Measurements from ENCODE around the gene KIAA1614. TPM values are rescaled to one million over a fixed set of nuclear protein-coding genes. Genes with fewer than 3 reads are reported as not detected.

KIAA1614 gene
- polyA plus RNA-seq, 1 donor (not counting 4 experiments of a cell fraction or from before 2014, with no cell fraction given): 0.03 TPM

DNA sequence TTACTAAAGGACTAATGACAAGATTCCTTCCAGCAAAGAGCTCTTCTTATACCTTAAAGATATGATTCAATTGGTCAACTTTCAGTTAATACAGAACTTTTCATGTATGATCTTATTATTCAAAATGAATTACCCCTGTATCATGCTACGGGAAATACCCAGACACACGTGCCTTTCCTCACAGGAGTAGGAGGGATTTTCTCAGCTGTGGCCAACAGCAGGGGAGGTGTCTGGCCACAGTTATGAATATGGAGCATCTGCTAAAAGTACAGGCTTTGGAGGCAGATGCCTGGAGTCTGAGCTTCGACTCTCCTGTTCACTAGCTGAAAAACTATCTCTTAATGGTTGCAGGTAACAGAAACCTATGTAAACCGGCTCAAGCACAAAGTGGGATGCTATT lies 53.6 kb downstream of the KIAA1614 start:
- Histone ChIP-seq H4K20me1 (ENCODE audit: control insufficient read depth, extremely low read depth, insufficient read depth, low read length) (no peaks in the 10 kb centered on the region), H3K9ac (ENCODE audit: control insufficient read depth, extremely low read depth, insufficient read depth, low read length) (no peak overlapping the region), H3K27ac (ENCODE audit: control insufficient read depth, insufficient read depth, low read length) (no peak overlapping the region), H3K79me2 (ENCODE audit: control insufficient read depth, insufficient read depth, low read length) (no peaks in the 10 kb centered on the region), H3K9me3 (ENCODE audit: control insufficient read depth, low read depth, low read length) (no peaks in the 10 kb centered on the region), H3K36me3 (ENCODE audit: control insufficient read depth in 2 of 2, extremely low read depth in 1 of 2, insufficient read depth in 2 of 2, low read length in 2 of 2) (peaks cover 11 to 32% of the 10 kb centered on the region in 2 experiments), H2AFZ (ENCODE audit: control insufficient read depth, low read length) (no peak overlapping the region), H3K4me3 (ENCODE audit: control insufficient read depth in 2 of 3, extremely low read depth in 1 of 3, insufficient read depth in 2 of 3, low read depth in 1 of 3, low read length in 3 of 3) (no peak overlapping the region), H3K4me1 (ENCODE audit: control insufficient read depth, extremely low read depth, insufficient read depth, low read length) (no peaks in the 10 kb centered on the region), H3K27me3 (ENCODE audit: control insufficient read depth, extremely low read depth, insufficient read depth, low read length) (no peaks in the 10 kb centered on the region), H3K4me2 (ENCODE audit: control insufficient read depth, extremely low read depth, insufficient read depth, low read depth, low read length) (no peak overlapping the region), H3K9me1 (ENCODE audit: control insufficient read depth, extremely low read depth, insufficient read depth, low read length) (no peaks in the 10 kb centered on the region)
- TF ChIP-seq, protein P1, sequence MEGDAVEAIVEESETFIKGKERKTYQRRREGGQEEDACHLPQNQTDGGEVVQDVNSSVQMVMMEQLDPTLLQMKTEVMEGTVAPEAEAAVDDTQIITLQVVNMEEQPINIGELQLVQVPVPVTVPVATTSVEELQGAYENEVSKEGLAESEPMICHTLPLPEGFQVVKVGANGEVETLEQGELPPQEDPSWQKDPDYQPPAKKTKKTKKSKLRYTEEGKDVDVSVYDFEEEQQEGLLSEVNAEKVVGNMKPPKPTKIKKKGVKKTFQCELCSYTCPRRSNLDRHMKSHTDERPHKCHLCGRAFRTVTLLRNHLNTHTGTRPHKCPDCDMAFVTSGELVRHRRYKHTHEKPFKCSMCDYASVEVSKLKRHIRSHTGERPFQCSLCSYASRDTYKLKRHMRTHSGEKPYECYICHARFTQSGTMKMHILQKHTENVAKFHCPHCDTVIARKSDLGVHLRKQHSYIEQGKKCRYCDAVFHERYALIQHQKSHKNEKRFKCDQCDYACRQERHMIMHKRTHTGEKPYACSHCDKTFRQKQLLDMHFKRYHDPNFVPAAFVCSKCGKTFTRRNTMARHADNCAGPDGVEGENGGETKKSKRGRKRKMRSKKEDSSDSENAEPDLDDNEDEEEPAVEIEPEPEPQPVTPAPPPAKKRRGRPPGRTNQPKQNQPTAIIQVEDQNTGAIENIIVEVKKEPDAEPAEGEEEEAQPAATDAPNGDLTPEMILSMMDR (optimal IDR thresholded peaks at IDR 0.05 in 1 of 3, IDR thresholded peaks at IDR 0.05 in 1 of 3, conservative IDR thresholded peaks at IDR 0.05 in 1 of 3; ENCODE audit: extremely low read depth in 1 of 3, insufficient read depth in 2 of 3, low read length in 3 of 3): no peak
- TF ChIP-seq EZH2 (IDR thresholded peaks at IDR 0.05; ENCODE audit: low read length): no peak
- dilution Hi-C loops (cut with MboI; ENCODE audit: extremely low pct_ligation_motif_present, low sequenced_read_pairs): no loop called here
- FAIRE-seq: no peak
- no peak for DNase-seq (ENCODE audit: low read depth, low spot score)

DNA sequence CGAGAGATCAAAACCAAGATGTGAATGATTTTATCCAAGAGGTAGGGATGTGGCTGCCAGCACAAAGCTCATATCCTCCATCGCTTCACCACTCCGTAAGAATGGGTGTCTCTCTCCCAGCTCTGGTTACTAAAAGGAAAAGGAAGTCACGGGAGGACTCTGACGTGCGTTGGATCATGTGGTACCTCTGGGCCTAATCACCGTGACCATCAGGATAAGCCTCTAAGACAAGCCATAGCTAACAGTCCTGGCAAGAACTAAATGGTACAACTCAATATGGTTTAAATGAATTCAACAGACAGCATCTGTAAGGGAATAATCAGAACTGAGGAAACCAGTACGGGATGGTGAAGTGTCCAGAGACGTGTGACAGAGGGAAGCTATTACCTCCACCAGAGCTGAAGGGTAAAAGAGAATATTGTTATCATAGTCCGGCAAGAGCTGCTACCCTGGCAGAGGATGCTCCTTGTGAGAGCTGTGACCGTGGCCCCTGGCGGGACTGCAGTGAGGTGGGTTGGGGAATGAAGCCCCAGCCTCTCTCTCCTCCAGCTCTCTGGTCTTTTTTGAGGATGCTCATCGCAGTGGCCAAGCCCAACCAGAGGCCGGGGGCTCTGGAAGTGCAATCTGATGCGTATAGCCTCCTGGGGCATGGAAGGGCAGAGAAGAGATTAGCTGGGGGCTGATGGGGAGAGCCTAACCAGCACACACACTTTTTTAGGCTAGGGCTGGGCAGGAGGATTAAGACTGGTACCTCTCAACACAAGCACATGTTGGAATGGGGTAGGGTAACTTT lies 54.2 kb downstream of the KIAA1614 start:
- H3K36me3 ChIP-seq (ENCODE audit: control insufficient read depth in 2 of 2, extremely low read depth in 1 of 2, insufficient read depth in 2 of 2, low read length in 2 of 2): peaks cover 11 to 28% of the 10 kb centered on the region in 2 experiments
- FAIRE-seq: no peak
- no peaks in the 10 kb centered on the region for H3K27me3 ChIP-seq (ENCODE audit: control insufficient read depth, extremely low read depth, insufficient read depth, low read length)
- no peak overlapping the region for H3K4me3 ChIP-seq (ENCODE audit: control insufficient read depth in 2 of 3, extremely low read depth in 1 of 3, insufficient read depth in 2 of 3, low read depth in 1 of 3, low read length in 3 of 3)
- no peaks in the 10 kb centered on the region for H4K20me1 ChIP-seq (ENCODE audit: control insufficient read depth, extremely low read depth, insufficient read depth, low read length)
- H3K79me2 ChIP-seq (ENCODE audit: control insufficient read depth, insufficient read depth, low read length): no peaks in the 10 kb centered on the region
- H3K9me1 ChIP-seq (ENCODE audit: control insufficient read depth, extremely low read depth, insufficient read depth, low read length): no peaks in the 10 kb centered on the region
- no peak for DNase-seq (ENCODE audit: low read depth, low spot score)
- dilution Hi-C loops (cut with MboI; ENCODE audit: extremely low pct_ligation_motif_present, low sequenced_read_pairs): no loop called here
- H3K4me1 ChIP-seq (ENCODE audit: control insufficient read depth, extremely low read depth, insufficient read depth, low read length): no peaks in the 10 kb centered on the region
- TF ChIP-seq, protein P1 (optimal IDR thresholded peaks at IDR 0.05 in 1 of 3, IDR thresholded peaks at IDR 0.05 in 1 of 3, conservative IDR thresholded peaks at IDR 0.05 in 1 of 3; ENCODE audit: extremely low read depth in 1 of 3, insufficient read depth in 2 of 3, low read length in 3 of 3): no peak
- no peak for TF ChIP-seq EZH2 (IDR thresholded peaks at IDR 0.05; ENCODE audit: low read length)
- no peaks in the 10 kb centered on the region for H3K9me3 ChIP-seq (ENCODE audit: control insufficient read depth, low read depth, low read length)
- no peak overlapping the region for H2AFZ ChIP-seq (ENCODE audit: control insufficient read depth, low read length)
- no peak overlapping the region for H3K4me2 ChIP-seq (ENCODE audit: control insufficient read depth, extremely low read depth, insufficient read depth, low read depth, low read length)
- H3K27ac ChIP-seq (ENCODE audit: control insufficient read depth, insufficient read depth, low read length): no peak overlapping the region
- H3K9ac ChIP-seq (ENCODE audit: control insufficient read depth, extremely low read depth, insufficient read depth, low read length): no peak overlapping the region
